Panc1 (cell line): Measurements from ENCODE around the gene DENND10. TPM values are rescaled to one million over a fixed set of nuclear protein-coding genes. Genes with fewer than 3 reads are reported as not detected.
A peak's percentile ranks its signal among the peaks of the same experiment; 100 is the strongest.
"Not testable (repeated sequence)": the region's sequence is repeated elsewhere in the genome, so short reads cannot be mapped to it uniquely, and the experiment has no call there.

Source experiments
- ATAC-seq: fragments of 200-7000 bp; cut with Tn5 transposase; 2 replicates; pipeline ENCODE4 v1.9.1; 2020; ENCODE audit warnings: mild to moderate bottlenecking, moderate library complexity
- BruUV-seq: library from RNA; stranded (reverse); fragments of 400-500 nt; replicated peaks from 2 replicates; lab custom pipeline; 2021; lab: Mats Ljungman, UMichigan
- CTCF ChIA-PET: fragments of 300-600 bp; sonication (Branson Sonifier 250); formaldehyde crosslinking; loops from one replicate; lab custom pipeline; 2022; ENCODE audit warnings: antibody characterized with exemption; lab: Charles Lee
- POLR2A ChIA-PET: fragments of 300-600 bp; sonication (Branson Sonifier 250); formaldehyde crosslinking; loops from one replicate; lab custom pipeline; 2022; ENCODE audit warnings: antibody characterized with exemption; lab: Charles Lee
- DNase-seq: peaks from one replicate; pipeline ENCODE4 v3.0.0-alpha.2; 2010; ENCODE audit warnings: low read depth, low spot score
- H3K27ac ChIP-seq: 2 replicates; pipeline ENCODE4 v1.5.1; 2011; ENCODE audit warnings: mild to moderate bottlenecking, low read length, inconsistent platforms
- H3K27me3 ChIP-seq: fragments of 200-500 bp; sonication (Bioruptor generic); 2 replicates; pipeline ENCODE4 v1.6.0; 2014; ENCODE audit warnings: low read length, inconsistent platforms; ENCODE audit not compliant: control insufficient read depth, insufficient read depth
- H3K36me3 ChIP-seq: fragments of 200-500 bp; sonication (Bioruptor generic); 2 replicates; pipeline ENCODE4 v1.5.1; 2014; ENCODE audit warnings: inconsistent platforms, mild to moderate bottlenecking, low read length, moderate library complexity; ENCODE audit not compliant: control insufficient read depth, insufficient read depth
- H3K4me1 ChIP-seq: 2 replicates; pipeline ENCODE4 v1.5.1; 2011; ENCODE audit warnings: inconsistent platforms, mild to moderate bottlenecking, low read length, moderate library complexity; ENCODE audit not compliant: control insufficient read depth, insufficient read depth
- H3K4me3 ChIP-seq, 2 experiments: 2 replicates each; pipeline ENCODE4 v1.5.1; 2011 to 2012; ENCODE audit warnings: low read depth in 2 of 2, low read length in 2 of 2, mild to moderate bottlenecking in 2 of 2, inconsistent platforms in 1 of 2, moderate library complexity in 1 of 2
- H3K9me3 ChIP-seq: fragments of 200-500 bp; sonication (Bioruptor generic); 2 replicates; pipeline ENCODE4 v1.5.1; 2014; ENCODE audit warnings: low read depth, mild to moderate bottlenecking, inconsistent platforms, low read length, moderate library complexity; ENCODE audit not compliant: control insufficient read depth, insufficient read depth
- CTCF ChIP-seq: fragments of 450-650 bp; IDR thresholded peaks from 2 replicates; pipeline ENCODE4 v1.5.1; 2017; ENCODE audit warnings: mild to moderate bottlenecking
- POLR2AphosphoS5 ChIP-seq: IDR thresholded peaks from 2 replicates; pipeline ENCODE4 v1.6.1; 2012; ENCODE audit warnings: mild to moderate bottlenecking, low read depth, low read length, moderate library complexity
- REST ChIP-seq, 2 experiments: IDR thresholded peaks; 2 replicates each; pipeline ENCODE4 v1.6.1; 2011 to 2012; ENCODE audit warnings: low read depth in 2 of 2, control low read depth in 1 of 2, low read length in 1 of 2, mild to moderate bottlenecking in 1 of 2, moderate library complexity in 1 of 2; ENCODE audit not compliant: insufficient read depth in 1 of 2
- SIN3A ChIP-seq: IDR thresholded peaks from 2 replicates; pipeline ENCODE4 v1.6.1; 2012; ENCODE audit warnings: low read depth, mild to moderate bottlenecking, low read length, moderate library complexity, borderline replicate concordance; ENCODE audit not compliant: insufficient read depth
- TCF7L2 ChIP-seq: IDR thresholded peaks from 2 replicates; pipeline ENCODE4 v1.6.1; 2011; ENCODE audit warnings: mild to moderate bottlenecking, low read depth, low read length, inconsistent platforms
- in situ Hi-C: cut with HindIII; loops from 2 replicates; pipeline ENCODE4 v1.10.0; 2016; ENCODE audit warnings: low sequenced_read_pairs, low pct_unique_long_range_greater_than_20kb
- intact Hi-C: fragments of 100-400 bp; cut with micrococcal nuclease; formaldehyde crosslinking; loops from one replicate; pipeline ENCODE4 v1.10.0; 2022; ENCODE audit not compliant: unreplicated experiment
- total RNA-seq: library from RNA; stranded (reverse); gene quantifications from one replicate; pipeline ENCODE4 v1.2.1, GENCODE V29; 2021; ENCODE audit not compliant: unreplicated experiment

The DENND10 gene
- total RNA-seq, 1 experiment from 2014 or later: 72.8 TPM

GRCh38 chr10:119178372-119179119 is 74.6 kb downstream of the DENND10 start, which contains the start of gene PRDX3:
Gene PRDX3 (minus strand): TSS chr10:119178812. CDS start chr10:119178790, 22 bp downstream.
- intact Hi-C loops: no loop called here
- in situ Hi-C loops: no loop called here
- ChIA-PET CTCF (no interaction called here), POLR2A (no interaction called here)
- DNase-seq (peak; percentile 61), ATAC-seq (peak; percentile 99)
- peak within 1 kb of the TSS; percentile 71 to 100 for H3K4me3 ChIP-seq
- no peaks in the 10 kb centered on the region for H3K9me3 ChIP-seq
- no peaks in the 10 kb centered on the region for H3K27me3 ChIP-seq
- TSS peak; percentile 91 for BruUV-seq
- peaks cover 21% of the 10 kb centered on the region for H3K4me1 ChIP-seq
- H3K36me3 ChIP-seq: peaks cover 22% of the 10 kb centered on the region
- peak within 1 kb of the TSS; percentile 94 for H3K27ac ChIP-seq
- peak in 1 of 2 experiments; percentile 13; a peak in 1 of 4 replicates for TF ChIP-seq REST (IDR thresholded peaks at IDR 0.05; ENCODE audit: insufficient read depth in 1 of 2, low read depth in 2 of 2, low read length in 1 of 2)
- TF ChIP-seq CTCF: no peak
- TF ChIP-seq SIN3A: peak; percentile 94; the same call in 1 of the 2 replicates
- TF ChIP-seq TCF7L2: no peak
- peak; percentile 99 for TF ChIP-seq POLR2AphosphoS5

- ATAC-seq, DNase-seq, H3K4me3 ChIP-seq, H3K27me3 ChIP-seq, BruUV-seq, in situ Hi-C loops, intact Hi-C loops, H3K27ac ChIP-seq, H3K9me3 ChIP-seq: not testable (repeated sequence)
- peaks cover 11% of the 10 kb centered on the region for H3K36me3 ChIP-seq
- CTCF ChIA-PET: interaction anchor here (0.7 kb wide), 2 partner anchors 72 to 141 kb away, joined by 6 read pairs; no protein-coding TSS in a partner anchor
- H3K4me1 ChIP-seq: peaks cover 16% of the 10 kb centered on the region
- POLR2A ChIA-PET: interaction anchor here (0.7 kb wide), 1 partner anchor 226 kb away, joined by 4 read pairs; no protein-coding TSS in a partner anchor
These were observed 77.0 kb downstream of the DENND10 start for GRCh38 chr10:119180850-119181400.
